Natural killer cell (primary cell): ENCODE data around the gene CLEC2D. TPM values are rescaled to one million over a fixed set of nuclear protein-coding genes. Genes with fewer than 3 reads are reported as not detected.

ENCODE experiments used
- ATAC-seq, 3 donors: fragments of 150-1000 bp in 2 of 3; fragments of 200-7000 bp in 1 of 3; cut with Tn5 transposase; 1 replicate in 1 of 3; 2 replicates in 2 of 3; pipeline ENCODE4 v1.10.0; 2021; ENCODE audit warnings: mild to moderate bottlenecking in 2 of 3, moderate library complexity in 2 of 3
- DNase-seq, 2 donors: peaks; one replicate each; pipeline versions ENCODE4 v3.0.0 to v3.0.0-alpha.2; 2013 to 2021; ENCODE audit warnings: mixed read lengths in 1 of 2
- H3K27ac ChIP-seq: one replicate; pipeline ENCODE4 v1.5.1; 2013; ENCODE audit warnings: mild to moderate bottlenecking, low read length
- H3K27me3 ChIP-seq: one replicate; pipeline ENCODE4 v1.6.1; 2013; ENCODE audit warnings: low read length; ENCODE audit not compliant: control insufficient read depth, insufficient read depth
- H3K36me3 ChIP-seq: one replicate; pipeline ENCODE4 v1.6.1; 2013; ENCODE audit warnings: low read length; ENCODE audit not compliant: control insufficient read depth, insufficient read depth
- H3K4me1 ChIP-seq: one replicate; pipeline ENCODE4 v1.6.1; 2013; ENCODE audit warnings: low read length; ENCODE audit not compliant: control insufficient read depth, insufficient read depth
- H3K4me3 ChIP-seq: one replicate; pipeline ENCODE4 v1.5.1; 2013; ENCODE audit warnings: low read length
- H3K9me3 ChIP-seq: one replicate; pipeline ENCODE4 v1.6.1; 2013; ENCODE audit warnings: low read length; ENCODE audit not compliant: control insufficient read depth, insufficient read depth
- H3K27ac Mint-ChIP-seq, 2 donors: one replicate each; pipeline ENCODE4 v1.8.0; 2022; ENCODE audit warnings: mild to moderate bottlenecking in 2 of 2, mixed read lengths in 2 of 2, moderate library complexity in 1 of 2
- H3K27me3 Mint-ChIP-seq, 2 donors: one replicate each; pipeline ENCODE4 v1.8.0; 2022; ENCODE audit warnings: low read depth in 2 of 2, mixed read lengths in 2 of 2
- H3K36me3 Mint-ChIP-seq: one replicate; pipeline ENCODE4 v1.8.0; 2022; ENCODE audit warnings: mixed read lengths
- H3K4me1 Mint-ChIP-seq, 2 donors: one replicate each; pipeline ENCODE4 v1.8.0; 2022; ENCODE audit warnings: mixed read lengths in 2 of 2
- H3K4me3 Mint-ChIP-seq: one replicate; pipeline ENCODE4 v1.8.0; 2022; ENCODE audit warnings: mild to moderate bottlenecking, moderate library complexity, mixed read lengths
- H3K9me3 Mint-ChIP-seq, 2 donors: one replicate each; pipeline ENCODE4 v1.8.0; 2022; ENCODE audit warnings: mixed read lengths in 2 of 2
- CTCF ChIP-seq: fragments of 200-600 bp; IDR thresholded peaks from one replicate; pipeline ENCODE4 v1.8.0; 2022; ENCODE audit warnings: antibody characterized with exemption
- WGBS: methylation state at CpG from one replicate; pipeline ENCODE4 v1.1.7; 2013; ENCODE audit warnings: missing lambda C conversion rate; ENCODE audit not compliant: insufficient coverage; 5-methylcytosine and 5-hydroxymethylcytosine counted together
- intact Hi-C: fragments of 100-400 bp; cut with micrococcal nuclease; formaldehyde crosslinking; loops from one replicate; pipeline ENCODE4 v1.14.2; 2022
- total RNA-seq, 4 donors: library from RNA; stranded (reverse); fragments of 120-200 nt in 1 of 4; gene quantifications; one replicate each; pipeline versions ENCODE4 v1.2.3 to v1.2.4, GENCODE V29; 2013 to 2022

The CLEC2D gene
- total RNA-seq, 3 donors from 2014 or later (not counting 1 experiment from before 2014, with no cell fraction given): 140 to 219 (median 209) TPM

- Histone ChIP-seq H3K4me1 (no peaks in the 10 kb centered on the region), H3K4me3 (no peak overlapping the region), H3K36me3 (no peaks in the 10 kb centered on the region), H3K9me3 (no peaks in the 10 kb centered on the region), H3K27me3 (peaks cover 2% of the 10 kb centered on the region), H3K27ac (no peak overlapping the region)
- Mint-ChIP-seq H3K9me3 (no peaks in the 10 kb centered on the region), H3K4me1 (no peaks in the 10 kb centered on the region), H3K27ac (no peak overlapping the region), H3K36me3 (no peaks in the 10 kb centered on the region), H3K4me3 (no peak overlapping the region), H3K27me3 (peaks cover 16 to 29% of the 10 kb centered on the region in 2 donors)
- ATAC-seq (no peak), DNase-seq (no peak)
- TF ChIP-seq CTCF: no peak
- intact Hi-C loops: no loop called here
- 60% methylated on average over 1 of the region's 2 CpGs for WGBS
Measured at GRCh38 chr12:9725213-9725870, 55.8 kb downstream of the CLEC2D start.

- no CpG with 5 or more reads among the region's 1 CpG for WGBS
- H3K4me3 Mint-ChIP-seq: no peak overlapping the region
Measured at GRCh38 chr12:9727813-9728212, 58.3 kb downstream of the CLEC2D start.

GRCh38 chr12:9729082-9729481 is 59.6 kb downstream of the CLEC2D start:
- no peaks in the 10 kb centered on the region for H3K4me1 ChIP-seq
- H3K9me3 ChIP-seq: no peaks in the 10 kb centered on the region
- H3K36me3 ChIP-seq: no peaks in the 10 kb centered on the region
- Mint-ChIP-seq H3K27me3 (no peaks in the 10 kb centered on the region), H3K4me1 (peaks cover 0 to 11% of the 10 kb centered on the region in 2 donors), H3K36me3 (no peaks in the 10 kb centered on the region), H3K9me3 (no peaks in the 10 kb centered on the region), H3K27ac (no peak overlapping the region), H3K4me3 (no peak overlapping the region)
- intact Hi-C loops: no loop called here
- TF ChIP-seq CTCF: no peak
- ATAC-seq (no peak), DNase-seq (no peak)
- H3K27ac ChIP-seq: no peak overlapping the region
- H3K4me3 ChIP-seq: no peak overlapping the region
- no peaks in the 10 kb centered on the region for H3K27me3 ChIP-seq

More at GRCh38 chr12:9727813-9728212, 58.3 kb downstream of the CLEC2D start:
- Mint-ChIP-seq H3K9me3 (no peaks in the 10 kb centered on the region), H3K27me3 (peaks cover 4 to 7% of the 10 kb centered on the region in 2 donors), H3K4me1 (peaks cover 0 to 5% of the 10 kb centered on the region in 2 donors), H3K27ac (no peak overlapping the region), H3K36me3 (no peaks in the 10 kb centered on the region)
- no peaks in the 10 kb centered on the region for H3K9me3 ChIP-seq
- no peaks in the 10 kb centered on the region for H3K27me3 ChIP-seq
- no peaks in the 10 kb centered on the region for H3K4me1 ChIP-seq
- no peak for TF ChIP-seq CTCF
- H3K36me3 ChIP-seq: no peaks in the 10 kb centered on the region
- ATAC-seq (no peak), DNase-seq (no peak)
- no peak overlapping the region for H3K27ac ChIP-seq
- intact Hi-C loops: no loop called here
- H3K4me3 ChIP-seq: no peak overlapping the region

- DNase-seq: no peak
- Histone ChIP-seq H3K4me3 (no peak overlapping the region), H3K27ac (peak overlapping the region; percentile 35), H3K9me3 (no peaks in the 10 kb centered on the region), H3K4me1 (no peaks in the 10 kb centered on the region), H3K27me3 (no peaks in the 10 kb centered on the region), H3K36me3 (no peaks in the 10 kb centered on the region)
- H3K27me3 Mint-ChIP-seq: no peaks in the 10 kb centered on the region
- WGBS: 46% methylated on average over 3 of the region's 3 CpGs
- no peak for TF ChIP-seq CTCF
- ATAC-seq: peak in 1 of 3 donors; percentile 49
- no peak overlapping the region for H3K4me3 Mint-ChIP-seq
- H3K9me3 Mint-ChIP-seq: no peaks in the 10 kb centered on the region
- peaks cover 0 to 11% of the 10 kb centered on the region in 2 donors for H3K4me1 Mint-ChIP-seq
- no peak overlapping the region for H3K27ac Mint-ChIP-seq
- H3K36me3 Mint-ChIP-seq: no peaks in the 10 kb centered on the region
- intact Hi-C loops: no loop called here
Measured at GRCh38 chr12:9730011-9730410, 60.5 kb downstream of the CLEC2D start.
